Activated CD8-positive, alpha-beta memory T cell treated with anti-CD3 and anti-CD28 coated beads, Interleukin-2, amount 50 U/mL, for 24 hours (primary cell): ENCODE measurements around the gene PRSS56.

Source experiments
- DNase-seq: peaks from one replicate; pipeline ENCODE4 v3.0.0-alpha.2; 2020; ENCODE audit errors: extremely low read depth

The PRSS56 gene

GRCh38 chr2:232519581-232520438 is at the start of gene PRSS56:
PRSS56 (plus strand) TSS chr2:232520388; CDS start chr2:232520599, 211 bp downstream.
- no peak for DNase-seq

DNA sequence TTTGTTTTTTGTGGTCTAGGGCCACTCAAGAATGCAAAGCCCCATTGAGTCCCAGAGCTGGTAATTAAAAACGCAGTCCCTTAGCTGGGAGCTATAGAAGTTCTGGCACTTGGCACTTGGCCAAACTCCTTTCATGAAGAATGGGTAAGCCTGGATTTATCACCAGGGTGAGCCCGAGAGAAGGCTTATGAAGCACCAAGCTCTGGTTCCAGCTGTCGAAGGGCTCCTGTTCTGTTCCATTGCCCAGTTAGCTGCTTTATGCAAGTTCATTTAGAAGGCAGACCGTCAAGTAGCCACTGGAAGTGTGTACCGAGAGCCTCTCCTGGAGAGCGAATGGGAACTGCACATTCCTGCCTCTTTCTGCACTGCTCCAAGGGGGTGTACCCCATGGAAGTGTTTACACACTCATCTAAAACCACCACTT is 46.7 kb upstream of the PRSS56 start:
- no peak for DNase-seq

DNA sequence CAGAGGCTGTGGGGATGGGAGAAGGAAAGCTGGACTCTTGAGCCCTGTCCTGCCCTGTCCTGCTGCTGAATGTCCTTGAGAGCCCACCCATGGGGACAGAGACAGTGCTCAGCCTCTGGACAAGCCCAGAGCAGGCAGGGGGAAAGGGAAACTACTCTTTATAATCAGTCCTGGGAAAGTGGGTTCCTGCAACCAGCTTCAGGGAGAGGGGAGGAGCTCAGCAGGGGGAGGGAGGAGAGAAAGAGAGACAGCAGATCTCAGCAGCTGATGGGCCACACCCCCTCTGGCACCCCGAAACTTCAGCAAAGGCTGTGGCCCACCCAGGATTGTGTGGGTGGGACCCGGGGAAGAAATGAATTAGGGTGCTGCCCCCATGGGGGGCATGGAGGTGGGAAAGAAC is 44.1 kb upstream of the PRSS56 start:
- DNase-seq: no peak

DNA sequence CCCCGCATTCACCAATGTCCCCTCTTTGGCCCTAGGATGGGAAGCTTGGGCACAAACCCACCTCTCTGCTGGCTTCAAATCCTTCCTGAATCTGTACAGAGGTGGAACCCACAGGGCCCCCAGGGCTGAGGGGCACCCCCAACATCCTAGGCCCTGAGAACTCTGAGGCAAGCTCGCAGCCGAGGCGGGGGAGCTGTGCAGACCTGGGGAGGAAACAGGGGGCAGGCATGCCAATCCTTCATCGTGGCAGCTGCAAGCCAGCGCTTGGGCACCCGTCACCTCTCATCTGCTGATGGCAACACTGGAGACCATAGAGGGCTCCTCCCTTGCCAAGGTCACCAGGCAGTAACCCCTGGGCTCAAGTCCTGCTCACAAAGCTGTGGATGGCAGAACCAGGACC is 43.4 kb upstream of the PRSS56 start:
- DNase-seq: no peak

DNA sequence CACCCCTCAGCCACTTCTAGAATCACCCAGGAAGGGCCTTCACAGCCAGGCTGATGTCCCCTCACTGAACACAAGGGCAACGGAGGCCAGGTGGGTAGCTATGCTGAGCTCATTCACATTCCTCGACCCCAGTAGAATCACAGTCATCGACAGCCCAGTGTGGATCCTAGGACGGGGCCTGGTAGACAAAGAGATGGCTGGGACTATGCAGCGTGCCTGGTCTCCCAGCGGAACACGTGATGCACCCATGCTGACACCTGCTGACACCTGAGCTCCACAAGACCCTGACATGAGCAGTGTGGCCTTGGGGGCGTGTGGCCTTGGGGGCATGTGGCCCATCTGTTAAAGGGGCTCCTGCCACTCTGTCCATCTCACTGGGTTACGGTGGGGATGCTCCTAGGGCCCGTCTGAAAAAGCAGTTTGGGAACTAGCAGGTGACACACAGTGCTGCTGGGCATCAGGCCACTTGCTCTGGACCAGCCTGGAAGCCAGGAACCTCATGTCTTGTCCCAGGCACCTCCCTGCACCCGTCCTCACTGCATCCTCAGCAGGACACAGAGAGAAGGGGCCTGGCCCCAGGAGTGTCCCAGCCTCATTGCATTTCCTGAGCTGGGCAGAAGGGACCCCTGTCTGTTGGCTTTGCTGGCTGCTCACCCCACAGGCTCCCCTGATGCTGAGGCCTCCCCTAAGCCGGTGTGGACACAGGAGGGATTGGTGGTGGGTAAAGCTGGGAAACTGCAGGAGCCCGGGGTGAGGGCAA is 42.3 kb upstream of the PRSS56 start:
- DNase-seq: no peak

- DNase-seq: no peak
Measured at GRCh38 chr2:232478571-232479340, 41.4 kb upstream of the PRSS56 start.

- no peak for DNase-seq
Measured at GRCh38 chr2:232479341-232480200, 40.6 kb upstream of the PRSS56 start.

- DNase-seq: no peak
Measured at GRCh38 chr2:232480201-232481190, 39.7 kb upstream of the PRSS56 start.

GRCh38 chr2:232481322-232482140 is 38.7 kb upstream of the PRSS56 start:
- DNase-seq: no peak

DNA sequence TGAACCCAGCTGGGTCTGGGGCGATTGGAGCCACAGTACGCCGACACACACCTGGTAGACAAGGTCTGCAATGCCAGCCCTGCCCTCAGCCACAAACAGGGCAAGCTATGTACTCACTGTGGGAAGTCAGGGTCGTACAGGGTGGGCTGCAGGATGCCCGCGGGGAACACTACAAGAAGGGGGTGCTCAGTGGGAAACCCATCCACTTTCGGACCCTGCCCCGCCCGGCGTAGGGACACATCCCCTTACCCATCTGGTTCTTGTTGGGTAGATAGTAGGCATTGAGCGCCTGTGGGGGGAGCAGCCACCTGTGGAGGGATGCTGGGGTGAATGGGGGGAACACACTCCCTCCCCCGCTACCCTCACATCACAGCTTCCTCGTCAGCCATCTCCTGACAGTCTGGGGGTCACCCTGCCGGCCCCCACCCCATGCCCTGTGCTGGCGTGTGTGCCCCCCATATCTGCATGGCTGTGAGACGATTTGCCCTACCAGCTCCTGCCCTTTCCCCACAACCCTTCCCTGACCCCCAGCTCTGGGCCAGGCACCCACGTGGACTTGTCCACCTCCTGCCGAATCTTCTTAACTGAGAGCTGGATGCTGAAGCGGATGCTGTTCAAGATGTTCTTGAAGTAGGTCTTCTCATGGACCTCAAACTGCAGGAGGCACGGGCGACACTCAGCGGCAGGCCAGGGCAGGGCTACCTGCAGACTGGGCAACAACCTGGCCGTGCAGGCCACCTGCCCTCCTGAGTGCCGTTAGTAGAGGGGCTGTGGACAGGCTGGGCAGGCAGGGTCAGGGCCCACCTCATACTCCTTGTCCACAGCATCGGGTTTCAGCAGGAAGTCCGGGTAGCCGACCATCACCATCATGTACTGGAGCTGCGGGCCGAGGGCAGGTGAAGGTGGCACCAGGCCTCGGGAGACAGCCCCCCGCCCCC is 37.6 kb upstream of the PRSS56 start:
- no peak for DNase-seq

GRCh38 chr2:232483311-232483922 is 36.8 kb upstream of the PRSS56 start:
- DNase-seq: no peak

DNA sequence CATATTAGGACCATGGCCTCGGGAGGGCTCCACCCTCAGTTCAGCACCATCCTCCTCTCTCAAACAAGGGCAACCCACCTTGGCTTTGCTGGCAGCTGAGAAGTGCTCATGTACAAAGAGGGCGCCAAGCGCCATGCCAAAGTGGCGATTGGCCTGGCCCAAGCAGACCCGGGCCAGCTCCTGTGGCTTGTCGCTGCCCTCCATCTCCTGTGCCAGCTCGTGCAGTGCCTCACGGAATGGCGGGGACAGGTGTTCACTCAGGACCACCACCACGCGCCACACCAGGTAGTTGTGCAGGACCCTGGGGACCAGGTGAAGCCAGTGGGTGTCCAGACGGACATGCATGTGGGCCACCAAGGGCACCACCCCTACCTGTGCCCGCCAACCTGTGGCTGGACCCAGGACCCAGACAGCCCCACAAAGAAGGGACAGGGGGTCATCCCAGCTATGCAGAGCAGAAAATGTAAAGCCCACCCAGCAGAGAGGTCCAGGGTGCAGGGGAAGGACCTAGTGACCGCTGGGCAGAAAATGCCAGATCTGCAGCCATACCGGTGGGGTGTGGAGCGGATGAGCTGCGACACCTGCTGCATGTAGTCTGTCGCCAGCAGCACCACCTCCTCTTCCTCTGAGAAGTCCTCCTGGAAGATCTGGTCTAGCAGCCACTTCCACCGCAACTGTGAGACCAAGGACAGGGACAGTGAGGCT is 36.1 kb upstream of the PRSS56 start:
- no peak for DNase-seq

GRCh38 chr2:232484628-232485347 is 35.4 kb upstream of the PRSS56 start:
- DNase-seq: no peak

- DNase-seq: no peak
Measured at GRCh38 chr2:232485348-232485756, 34.8 kb upstream of the PRSS56 start.

DNA sequence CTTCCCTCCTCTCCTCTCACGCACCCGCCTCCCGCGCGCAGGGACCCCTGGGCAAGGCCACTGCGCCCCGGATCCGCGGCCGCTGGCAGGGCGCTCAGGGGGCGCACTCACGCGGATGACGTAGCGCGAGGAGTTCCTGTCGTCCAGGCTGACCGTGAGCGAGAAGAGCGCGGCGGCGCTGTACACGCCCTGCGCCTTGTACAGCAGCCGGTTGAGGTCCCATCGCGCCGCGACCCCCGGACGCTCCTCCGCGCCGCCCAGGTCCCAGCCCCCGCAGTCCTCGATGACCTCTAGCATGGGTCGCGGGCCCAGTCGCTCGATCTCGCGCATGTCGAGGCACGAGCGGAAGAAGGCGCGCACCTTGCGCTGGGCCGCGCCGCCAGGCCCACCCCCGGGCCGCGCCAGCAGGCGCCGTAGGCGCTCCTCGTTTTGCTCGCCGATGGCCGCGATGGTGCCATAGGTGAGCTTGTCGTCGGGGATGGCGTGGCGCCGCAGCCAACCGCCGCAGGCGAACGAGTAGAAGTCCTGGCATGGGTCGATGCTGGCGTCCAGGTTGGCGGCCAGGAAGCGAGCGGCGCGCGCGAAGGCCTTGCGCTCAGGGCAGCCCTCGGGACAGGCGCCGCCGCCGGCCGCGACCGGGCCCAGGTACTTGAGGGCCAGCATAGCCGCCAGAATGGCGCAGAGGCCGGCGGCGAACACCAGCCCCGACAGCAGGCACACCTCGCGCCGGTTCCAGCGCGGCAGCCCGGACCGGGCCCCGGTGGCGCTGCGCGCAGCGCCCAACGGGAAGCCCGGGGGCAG is 34.2 kb upstream of the PRSS56 start:
- DNase-seq: no peak
